Measurements from ENCODE around the gene DAGLA. TPM values are rescaled to one million over a fixed set of nuclear protein-coding genes. Genes with fewer than 3 reads are reported as not detected.

DAGLA gene
- total and polyA plus RNA-seq, 2 donors from 2014 or later: 1.4 to 3.9 TPM

GRCh38 chr11:61699737-61700160 lies 19.6 kb downstream of the DAGLA start:
- intact Hi-C loops (cut with DNase I): no loop called here
- Histone ChIP-seq H3K4me3 (ENCODE audit: low read length in 3 of 3) (no peak overlapping the region), H3K27ac (ENCODE audit: low read depth in 2 of 2, low read length in 2 of 2) (peak overlapping the region; percentile 48 to 79), H3K4me1 (ENCODE audit: control insufficient read depth in 2 of 3, insufficient read depth in 2 of 3, low read depth in 1 of 3, low read length in 3 of 3) (peaks cover 0 to 53% (median 49%) of the 10 kb centered on the region in 3 donors), H3K27me3 (ENCODE audit: control insufficient read depth, insufficient read depth, low read length) (no peaks in the 10 kb centered on the region), H3K36me3 (ENCODE audit: control insufficient read depth in 2 of 3, insufficient read depth in 3 of 3, low read length in 3 of 3) (no peaks in the 10 kb centered on the region), H3K9me3 (ENCODE audit: control insufficient read depth in 2 of 3, insufficient read depth in 1 of 3, low read length in 3 of 3) (no peaks in the 10 kb centered on the region), H3K9ac (ENCODE audit: low read length in 3 of 3) (peak overlapping the region in 1 of 3 donors; percentile 34)
- TF ChIP-seq CTCF (IDR thresholded peaks at IDR 0.05; ENCODE audit: borderline replicate concordance, extremely low read depth, insufficient read depth): no peak
- DNase-seq (peak in 1 of 5 donors; percentile 90), FAIRE-seq (no peak)

GRCh38 chr11:61700212-61700611 lies 20.0 kb downstream of the DAGLA start:
- H3K9ac ChIP-seq (ENCODE audit: low read length in 3 of 3): no peak overlapping the region
- DNase-seq: peak in 1 of 5 donors; percentile 90
- peaks cover 0 to 49% (median 44%) of the 10 kb centered on the region in 3 donors for H3K4me1 ChIP-seq (ENCODE audit: control insufficient read depth in 2 of 3, insufficient read depth in 2 of 3, low read depth in 1 of 3, low read length in 3 of 3)
- no peak overlapping the region for H3K4me3 ChIP-seq (ENCODE audit: low read length in 3 of 3)
- no peak for TF ChIP-seq CTCF (IDR thresholded peaks at IDR 0.05; ENCODE audit: borderline replicate concordance, extremely low read depth, insufficient read depth)
- no peaks in the 10 kb centered on the region for H3K36me3 ChIP-seq (ENCODE audit: control insufficient read depth in 2 of 3, insufficient read depth in 3 of 3, low read length in 3 of 3)
- H3K27me3 ChIP-seq (ENCODE audit: control insufficient read depth, insufficient read depth, low read length): no peaks in the 10 kb centered on the region
- intact Hi-C loops (cut with DNase I): no loop called here
- no peaks in the 10 kb centered on the region for H3K9me3 ChIP-seq (ENCODE audit: control insufficient read depth in 2 of 3, insufficient read depth in 1 of 3, low read length in 3 of 3)
- no peak for FAIRE-seq
- peak overlapping the region; percentile 32 to 79 for H3K27ac ChIP-seq (ENCODE audit: low read depth in 2 of 2, low read length in 2 of 2)

GRCh38 chr11:61700720-61701119 lies 20.5 kb downstream of the DAGLA start:
- intact Hi-C loops (cut with DNase I): no loop called here
- FAIRE-seq: no peak
- Histone ChIP-seq H3K36me3 (ENCODE audit: control insufficient read depth in 2 of 3, insufficient read depth in 3 of 3, low read length in 3 of 3) (no peaks in the 10 kb centered on the region), H3K27ac (ENCODE audit: low read depth in 2 of 2, low read length in 2 of 2) (peak overlapping the region in 1 of 2 donors; percentile 44), H3K27me3 (ENCODE audit: control insufficient read depth, insufficient read depth, low read length) (no peaks in the 10 kb centered on the region), H3K4me3 (ENCODE audit: low read length in 3 of 3) (no peak overlapping the region), H3K9me3 (ENCODE audit: control insufficient read depth in 2 of 3, insufficient read depth in 1 of 3, low read length in 3 of 3) (no peaks in the 10 kb centered on the region), H3K9ac (ENCODE audit: low read length in 3 of 3) (no peak overlapping the region), H3K4me1 (ENCODE audit: control insufficient read depth in 2 of 3, insufficient read depth in 2 of 3, low read depth in 1 of 3, low read length in 3 of 3) (peaks cover 0 to 44% (median 43%) of the 10 kb centered on the region in 3 donors)
- no peak for TF ChIP-seq CTCF (IDR thresholded peaks at IDR 0.05; ENCODE audit: borderline replicate concordance, extremely low read depth, insufficient read depth)
- no peak for DNase-seq

Data from kidney (tissue), 14 donors.